Glomerular visceral epithelial cell (primary cell): ENCODE results near the gene DYNLT2.
"Not testable (repeated sequence)": the region's sequence is repeated elsewhere in the genome, so short reads cannot be mapped to it uniquely, and the experiment has no call there.

Experiments used
- DNase-seq: peaks from one replicate; pipeline ENCODE4 v3.0.0-alpha.2; 2016; ENCODE audit errors: extremely low spot score

DYNLT2 gene

GRCh38 chr6:169783971-169784820 lies 32.8 kb upstream of the DYNLT2 start:
- no peak for DNase-seq

- no peak for DNase-seq
Observed at GRCh38 chr6:169783401-169783800, 32.0 kb upstream of the DYNLT2 start.

GRCh38 chr6:169782966-169783365 lies 31.6 kb upstream of the DYNLT2 start:
- no peak for DNase-seq

- DNase-seq, result no peak
Observed at GRCh38 chr6:169780571-169781091, 29.3 kb upstream of the DYNLT2 start.

- no peak for DNase-seq
Observed at GRCh38 chr6:169779896-169780295, 28.5 kb upstream of the DYNLT2 start.

- no peak for DNase-seq
Observed at GRCh38 chr6:169779092-169779815, 27.9 kb upstream of the DYNLT2 start.

GRCh38 chr6:169778646-169779045 lies 27.3 kb upstream of the DYNLT2 start:
- DNase-seq, result no peak

GRCh38 chr6:169777896-169778295 lies 26.5 kb upstream of the DYNLT2 start:
- no peak for DNase-seq

- DNase-seq, result no peak
Observed at GRCh38 chr6:169776379-169776778, 25.0 kb upstream of the DYNLT2 start.

GRCh38 chr6:169775321-169775720 lies 23.9 kb upstream of the DYNLT2 start:
- DNase-seq, result no peak

- DNase-seq, result no peak
Observed at GRCh38 chr6:169774347-169774746, 23.0 kb upstream of the DYNLT2 start.

GRCh38 chr6:169766921-169767736 lies 15.8 kb upstream of the DYNLT2 start:
- DNase-seq, result no peak

GRCh38 chr6:169766232-169766631 lies 14.9 kb upstream of the DYNLT2 start:
- no peak for DNase-seq

- DNase-seq, result not testable (repeated sequence)
Observed at GRCh38 chr6:169765789-169766188, 14.4 kb upstream of the DYNLT2 start.

GRCh38 chr6:169763881-169764280 lies 12.5 kb upstream of the DYNLT2 start:
- no peak for DNase-seq

- no peak for DNase-seq
Observed at GRCh38 chr6:169763308-169763707, 11.9 kb upstream of the DYNLT2 start.

GRCh38 chr6:169755162-169755561 lies 3.8 kb upstream of the DYNLT2 start:
- no peak for DNase-seq

GRCh38 chr6:169752074-169752623 lies 777 bp upstream of the DYNLT2 start:
- no peak for DNase-seq

- no peak for DNase-seq
Observed at GRCh38 chr6:169746556-169746955, 4.8 kb downstream of the DYNLT2 start.

GRCh38 chr6:169745405-169745804 lies 6.0 kb downstream of the DYNLT2 start:
- DNase-seq, result no peak

GRCh38 chr6:169741344-169741743 lies 10.0 kb downstream of the DYNLT2 start:
- DNase-seq, result no peak
